Loucy (cell line): ENCODE data around the gene ARHGAP32.

ENCODE experiments used
- CTCF ChIP-seq: fragments of 200-600 bp; sonication (generic); conservative IDR thresholded peaks from 2 replicates; pipeline ENCODE4 v1.5.1; 2014; ENCODE audit warnings: mild to moderate bottlenecking, antibody characterized with exemption, low read length
- EZH2phosphoT487 ChIP-seq: fragments of 200-600 bp; IDR thresholded peaks from 2 replicates; pipeline ENCODE4 v1.6.1; 2018; ENCODE audit warnings: antibody characterized with exemption, mild to moderate bottlenecking, moderate library complexity, borderline replicate concordance

- TF ChIP-seq CTCF (no peak), EZH2phosphoT487 (no peak)
Measured at GRCh38 chr11:129163714-129164164, 28.4 kb downstream of the ARHGAP32 start.
